HG03108 (cell line): Measurements from ENCODE around the gene GALK1.

Source experiments
- ATAC-seq: cut with Tn5 transposase; IDR thresholded peaks from one replicate; pipeline ENCODE4 v1.9.1; 2021; ENCODE audit warnings: moderate library complexity; ENCODE audit not compliant: unreplicated experiment

Gene GALK1

DNA sequence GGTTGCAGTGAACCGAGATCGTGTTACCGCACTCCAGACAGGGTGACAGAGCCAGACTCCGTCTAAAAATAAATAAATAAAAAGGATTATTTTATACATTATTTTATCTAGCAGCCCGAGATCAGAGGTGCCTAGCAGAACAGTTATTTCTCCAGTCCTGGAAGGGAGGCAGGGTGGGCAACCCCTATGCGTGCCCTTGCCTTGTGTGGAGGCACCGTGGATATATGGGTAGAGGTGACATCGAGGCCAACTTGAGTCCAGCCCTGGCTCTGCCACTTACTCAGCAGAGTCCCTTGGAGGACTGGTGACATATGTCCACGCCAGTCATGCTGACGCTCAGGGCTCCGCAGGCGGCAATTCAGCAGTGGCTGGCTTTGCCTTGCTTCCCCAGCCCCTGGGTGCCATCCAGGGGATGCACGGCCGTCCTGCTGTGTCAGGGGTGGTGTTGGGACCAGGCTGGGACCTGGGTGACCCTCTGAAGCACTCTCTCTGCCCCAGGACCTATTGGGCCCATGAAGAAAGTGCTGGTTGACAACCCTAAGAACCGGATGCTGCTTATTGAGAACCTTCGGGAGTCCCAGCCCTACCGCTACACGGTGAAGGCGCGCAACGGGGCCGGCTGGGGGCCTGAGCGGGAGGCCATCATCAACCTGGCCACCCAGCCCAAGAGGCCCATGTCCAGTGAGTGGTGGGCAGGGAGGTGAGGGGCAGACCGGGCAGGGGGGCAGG lies 13.2 kb downstream of the GALK1 start:
- no peak for ATAC-seq

DNA sequence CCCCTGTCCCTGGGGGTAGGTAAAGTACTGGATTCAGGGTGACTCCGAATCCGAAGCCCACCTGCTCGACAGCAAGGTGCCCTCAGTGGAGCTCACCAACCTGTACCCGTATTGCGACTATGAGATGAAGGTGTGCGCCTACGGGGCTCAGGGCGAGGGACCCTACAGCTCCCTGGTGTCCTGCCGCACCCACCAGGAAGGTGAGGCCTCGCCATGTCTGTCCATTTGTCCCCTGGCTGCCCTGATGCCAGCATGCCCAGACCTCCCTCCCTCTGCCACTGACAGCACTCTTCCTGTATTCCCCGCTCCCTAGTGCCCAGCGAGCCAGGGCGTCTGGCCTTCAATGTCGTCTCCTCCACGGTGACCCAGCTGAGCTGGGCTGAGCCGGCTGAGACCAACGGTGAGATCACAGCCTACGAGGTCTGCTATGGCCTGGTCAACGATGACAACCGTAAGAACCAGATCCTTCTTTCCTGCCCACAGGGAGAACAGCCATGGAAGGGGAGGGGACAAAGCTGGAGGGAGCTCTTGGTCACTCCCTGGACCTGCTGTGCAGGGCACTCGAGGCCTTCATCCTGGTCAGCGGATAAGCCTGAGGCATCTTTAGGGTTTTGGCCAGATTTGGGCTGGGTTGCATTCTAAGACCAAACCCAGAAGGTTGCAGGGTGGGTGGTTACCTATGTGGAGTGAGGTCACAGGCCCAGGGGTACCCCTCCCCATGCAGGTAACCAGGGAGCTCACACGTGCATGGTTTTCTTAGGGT lies 14.2 kb downstream of the GALK1 start:
- ATAC-seq: no peak

DNA sequence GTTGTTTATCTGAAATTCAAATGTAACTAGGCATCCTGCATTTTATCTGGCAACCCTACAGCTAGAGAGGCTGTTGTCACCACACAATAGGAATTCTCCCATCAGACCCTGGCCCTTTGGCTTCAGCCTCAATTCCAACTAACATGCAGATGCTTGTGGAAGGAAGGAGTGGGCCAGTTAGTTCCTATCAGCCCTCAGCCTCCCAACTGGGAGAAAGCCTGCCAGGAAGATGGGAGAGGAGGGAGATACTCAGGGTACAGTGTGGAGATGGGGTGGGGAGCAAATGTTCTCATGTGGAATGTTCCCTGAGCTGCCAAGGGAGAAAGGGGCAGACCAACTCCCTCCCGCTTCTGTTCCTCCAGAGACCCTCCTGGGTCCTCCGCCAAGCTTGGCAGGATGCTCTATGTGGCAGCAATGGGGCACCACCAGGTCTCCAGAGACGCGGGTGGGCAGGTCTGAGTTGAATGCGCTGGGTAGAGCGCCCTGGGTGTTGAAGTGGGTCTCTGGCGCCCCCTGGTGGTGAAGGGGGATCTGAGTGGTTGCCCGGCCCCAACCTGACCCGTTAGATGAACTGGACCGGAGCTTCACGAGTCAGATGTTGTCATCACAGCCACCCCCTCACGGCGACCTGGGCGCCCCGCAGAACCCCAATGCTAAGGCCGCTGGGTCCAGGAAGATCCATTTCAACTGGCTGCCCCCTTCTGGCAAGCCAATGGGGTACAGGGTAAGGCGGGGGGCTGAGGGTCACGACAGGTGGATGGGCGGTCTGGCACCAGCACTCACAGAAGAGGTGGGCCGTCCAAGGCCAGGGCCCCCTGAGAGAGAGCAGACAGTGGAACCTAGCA lies 15.2 kb downstream of the GALK1 start:
- no peak for ATAC-seq

DNA sequence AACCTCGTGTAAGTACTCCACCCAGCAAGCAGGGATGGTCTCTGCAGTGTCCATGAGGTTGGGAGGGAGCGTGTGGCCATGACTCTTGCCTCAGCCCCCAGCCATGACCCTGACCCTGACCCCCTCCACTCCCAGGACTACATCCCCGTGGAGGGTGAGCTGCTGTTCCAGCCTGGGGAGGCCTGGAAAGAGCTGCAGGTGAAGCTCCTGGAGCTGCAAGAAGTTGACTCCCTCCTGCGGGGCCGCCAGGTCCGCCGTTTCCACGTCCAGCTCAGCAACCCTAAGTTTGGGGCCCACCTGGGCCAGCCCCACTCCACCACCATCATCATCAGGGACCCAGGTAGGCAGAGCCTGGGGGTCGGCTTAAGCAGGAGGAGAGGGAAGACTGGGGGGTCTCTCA lies 16.3 kb downstream of the GALK1 start:
- no peak for ATAC-seq

DNA sequence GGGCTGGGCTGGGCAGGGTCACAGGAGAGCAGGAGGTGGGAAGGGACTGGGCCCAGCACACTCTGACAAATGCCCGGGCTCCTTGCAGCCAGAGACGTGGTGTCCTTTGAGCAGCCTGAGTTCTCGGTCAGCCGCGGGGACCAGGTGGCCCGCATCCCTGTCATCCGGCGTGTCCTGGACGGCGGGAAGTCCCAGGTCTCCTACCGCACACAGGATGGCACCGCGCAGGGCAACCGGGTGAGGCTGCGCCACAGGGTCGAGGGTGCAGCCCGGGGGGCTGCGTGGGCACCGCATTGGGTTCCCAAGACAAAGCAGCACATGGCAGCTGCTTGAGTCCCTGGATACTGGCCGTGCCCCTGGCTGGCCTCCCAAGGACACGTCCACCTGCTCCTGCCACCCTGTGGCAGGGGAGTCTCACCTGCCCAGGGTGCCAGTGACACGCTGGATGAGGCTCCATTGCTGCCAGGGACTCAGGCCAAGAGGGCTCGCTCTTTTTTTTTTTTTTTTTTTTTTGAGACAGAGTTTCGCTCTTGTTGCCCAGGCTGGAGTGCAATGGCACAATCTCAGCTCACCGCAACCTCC lies 21.3 kb downstream of the GALK1 start:
- ATAC-seq: no peak

DNA sequence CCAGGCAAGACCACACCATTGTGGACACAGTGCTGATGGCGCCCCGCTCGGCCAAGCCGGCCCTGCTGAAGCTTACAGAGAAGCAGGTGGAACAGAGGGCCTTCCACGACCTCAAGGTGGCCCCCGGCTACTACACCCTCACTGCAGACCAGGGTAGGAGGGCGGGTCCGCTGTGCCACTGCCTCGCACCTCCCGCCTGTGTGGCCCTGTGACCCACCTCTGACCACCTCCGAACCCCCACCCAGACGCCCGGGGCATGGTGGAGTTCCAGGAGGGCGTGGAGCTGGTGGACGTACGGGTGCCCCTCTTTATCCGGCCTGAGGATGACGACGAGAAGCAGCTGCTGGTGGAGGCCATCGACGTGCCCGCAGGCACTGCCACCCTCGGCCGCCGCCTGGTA lies 22.7 kb downstream of the GALK1 start:
- no peak for ATAC-seq

DNA sequence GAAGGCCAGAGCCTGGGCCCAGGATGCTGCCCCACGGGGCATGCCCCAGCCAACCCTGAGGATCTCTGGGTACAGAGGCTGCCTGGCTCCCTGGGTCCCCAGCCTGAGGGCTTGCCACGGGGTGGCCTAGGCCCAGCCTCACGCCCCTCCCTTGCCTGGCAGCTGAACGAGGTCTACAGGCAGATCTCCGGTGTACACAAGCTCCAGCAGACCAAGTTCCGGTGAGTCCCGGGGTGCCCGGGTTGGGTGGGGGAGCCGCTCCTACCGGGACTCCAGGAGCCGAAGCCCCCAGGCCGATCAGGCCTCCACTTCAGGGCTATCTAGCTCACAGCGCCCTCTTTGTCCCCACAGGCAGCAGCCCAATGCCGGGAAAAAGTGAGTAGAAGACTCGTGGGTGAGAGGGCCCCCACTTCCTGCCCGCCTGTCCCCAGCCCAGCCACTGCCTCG lies 24.3 kb downstream of the GALK1 start:
- ATAC-seq: no peak

DNA sequence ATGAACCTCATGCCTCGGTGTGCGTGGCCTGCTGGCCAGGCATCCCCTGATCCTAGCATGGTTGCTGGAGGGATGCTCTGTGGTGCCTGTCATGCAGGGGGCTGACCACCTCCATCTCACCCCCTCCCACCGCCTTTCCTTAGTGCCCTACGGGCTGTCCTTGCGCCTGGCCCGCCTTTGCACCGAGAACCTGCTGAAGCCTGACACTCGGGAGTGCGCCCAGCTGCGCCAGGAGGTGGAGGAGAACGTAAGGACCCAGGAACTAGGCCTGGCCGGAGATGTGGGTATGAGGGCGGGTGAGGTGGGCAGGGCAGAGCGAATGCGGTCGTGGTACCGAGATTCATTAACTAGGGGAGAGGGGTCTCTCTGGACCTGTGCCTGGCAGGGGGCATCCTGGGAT lies 24.8 kb downstream of the GALK1 start:
- ATAC-seq: no peak

DNA sequence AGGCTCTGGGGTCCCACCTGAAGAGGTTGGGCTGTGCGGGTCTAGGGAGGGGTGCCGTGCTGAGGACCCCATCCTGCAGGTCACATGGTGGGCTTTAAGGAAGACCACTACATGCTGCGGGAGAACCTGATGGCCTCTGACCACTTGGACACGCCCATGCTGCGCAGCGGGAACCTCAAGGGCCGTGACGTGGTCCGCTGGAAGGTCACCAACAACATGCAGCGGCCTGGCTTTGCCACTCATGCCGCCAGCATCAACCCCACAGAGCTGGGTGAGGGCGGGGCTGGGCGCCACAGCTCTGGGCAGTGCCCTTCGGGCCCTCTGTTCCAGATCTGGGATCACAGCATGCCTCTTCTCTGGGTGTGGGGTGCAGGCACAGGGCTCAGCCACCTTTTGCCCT lies 25.2 kb downstream of the GALK1 start:
- no peak for ATAC-seq

DNA sequence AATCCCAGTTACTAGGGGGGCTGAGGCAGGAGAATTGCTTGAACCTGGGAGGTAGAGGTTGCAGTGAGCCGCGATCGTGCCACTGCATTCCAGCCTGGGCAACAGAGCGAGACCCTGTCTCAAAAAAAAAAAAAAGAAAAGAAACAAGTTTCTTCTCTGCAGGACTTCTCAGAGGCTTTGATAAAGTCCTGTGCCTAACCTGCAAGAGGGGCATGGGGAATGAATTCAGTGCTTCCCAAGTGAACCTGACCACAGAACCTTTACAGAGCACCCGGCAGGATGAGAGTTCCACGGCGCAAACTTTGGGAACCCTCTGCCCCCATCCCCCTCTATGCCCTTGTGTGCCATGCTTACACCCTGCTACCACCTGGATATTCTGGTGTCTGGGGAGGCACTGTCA lies 25.8 kb downstream of the GALK1 start:
- no peak for ATAC-seq

DNA sequence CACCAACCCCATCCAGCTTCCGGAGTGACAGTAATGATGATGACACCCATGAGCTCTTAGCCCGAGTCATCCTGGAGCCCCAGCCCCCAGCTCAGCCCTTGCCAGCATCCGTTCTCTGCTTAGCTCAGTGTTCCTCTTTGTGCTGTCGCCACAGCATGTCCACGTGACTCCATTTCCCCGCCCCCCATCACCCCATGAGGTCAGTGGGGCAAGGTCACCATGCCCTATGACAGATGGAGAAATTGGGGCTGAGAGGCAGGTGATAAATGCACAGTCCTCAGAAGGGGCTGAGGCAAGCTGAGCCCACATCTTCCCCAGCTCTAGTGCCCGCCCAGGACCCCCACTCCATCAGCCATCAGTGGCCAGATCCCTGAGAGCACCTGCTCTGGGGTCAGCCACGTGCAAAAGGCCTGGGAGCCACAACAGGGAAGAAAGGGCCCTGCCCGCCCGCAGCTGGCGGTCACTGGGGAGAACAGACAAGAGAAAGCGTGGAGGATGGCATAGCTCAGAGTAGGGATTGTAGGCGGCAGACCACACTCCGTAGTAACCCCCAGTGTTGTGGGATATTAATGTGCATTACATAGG lies 26.7 kb downstream of the GALK1 start:
- ATAC-seq: no peak

DNA sequence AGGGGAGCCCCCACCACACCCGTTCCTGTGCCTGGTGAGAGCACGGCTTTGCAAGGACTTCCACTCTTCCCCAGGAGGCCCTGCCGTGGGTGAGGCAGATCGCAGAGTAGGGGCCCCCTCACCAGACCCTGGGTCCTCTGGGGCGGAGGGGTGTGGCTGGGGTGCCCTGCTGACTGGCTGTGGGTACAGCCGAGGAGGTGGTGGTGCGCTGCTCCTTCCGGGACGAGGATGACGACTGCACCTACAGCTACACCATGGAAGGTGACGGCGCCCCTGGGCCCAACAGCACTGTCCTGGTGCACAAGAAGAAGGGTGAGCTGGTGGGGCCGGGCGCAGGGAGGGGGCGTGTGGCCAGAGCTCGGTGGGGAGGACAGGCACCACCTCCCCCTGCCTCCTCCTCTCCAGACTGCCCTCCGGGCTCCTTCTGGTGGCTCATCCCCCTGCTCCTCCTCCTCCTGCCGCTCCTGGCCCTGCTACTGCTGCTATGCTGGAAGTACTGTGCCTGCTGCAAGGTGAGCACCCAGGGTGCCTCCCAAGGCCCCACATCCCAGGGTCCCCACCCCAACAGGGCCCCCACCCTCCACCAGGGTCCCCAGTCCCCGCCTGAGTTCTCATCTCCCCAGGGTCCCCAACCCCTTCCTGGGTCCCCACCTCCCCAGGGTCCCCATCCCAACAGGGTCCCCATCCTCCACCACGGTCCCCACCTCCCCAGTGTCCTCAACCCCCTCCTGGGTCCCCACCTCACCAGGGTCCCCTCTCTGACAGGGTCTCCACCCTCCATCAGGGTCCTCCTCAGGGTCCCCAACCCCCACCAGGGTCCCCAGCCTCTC lies 27.6 kb downstream of the GALK1 start:
- no peak for ATAC-seq

DNA sequence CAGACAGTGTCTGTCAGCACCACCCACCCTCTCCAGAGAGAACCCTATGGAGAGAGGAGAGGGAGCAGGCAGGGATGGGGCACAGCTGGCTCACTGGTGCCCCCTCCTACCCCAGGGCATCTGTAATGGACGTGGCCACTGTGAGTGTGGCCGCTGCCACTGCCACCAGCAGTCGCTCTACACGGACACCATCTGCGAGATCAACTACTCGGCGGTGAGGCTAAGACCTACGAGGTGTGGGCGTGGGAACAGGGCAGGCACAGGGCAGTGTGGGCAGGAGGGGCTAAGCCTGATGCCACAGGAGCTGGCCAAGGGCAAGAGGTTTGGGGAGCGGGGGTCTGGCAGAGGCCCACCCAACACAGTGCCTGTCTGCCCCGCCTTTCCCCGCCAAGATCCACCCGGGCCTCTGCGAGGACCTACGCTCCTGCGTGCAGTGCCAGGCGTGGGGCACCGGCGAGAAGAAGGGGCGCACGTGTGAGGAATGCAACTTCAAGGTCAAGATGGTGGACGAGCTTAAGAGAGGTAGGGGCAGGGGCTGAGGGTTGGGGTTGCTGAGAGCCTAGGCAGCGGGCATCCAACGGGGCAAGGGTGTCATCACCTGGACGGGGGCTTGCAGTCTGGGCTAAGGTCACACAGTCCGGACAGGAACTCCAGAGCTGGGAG lies 28.7 kb downstream of the GALK1 start:
- no peak for ATAC-seq

DNA sequence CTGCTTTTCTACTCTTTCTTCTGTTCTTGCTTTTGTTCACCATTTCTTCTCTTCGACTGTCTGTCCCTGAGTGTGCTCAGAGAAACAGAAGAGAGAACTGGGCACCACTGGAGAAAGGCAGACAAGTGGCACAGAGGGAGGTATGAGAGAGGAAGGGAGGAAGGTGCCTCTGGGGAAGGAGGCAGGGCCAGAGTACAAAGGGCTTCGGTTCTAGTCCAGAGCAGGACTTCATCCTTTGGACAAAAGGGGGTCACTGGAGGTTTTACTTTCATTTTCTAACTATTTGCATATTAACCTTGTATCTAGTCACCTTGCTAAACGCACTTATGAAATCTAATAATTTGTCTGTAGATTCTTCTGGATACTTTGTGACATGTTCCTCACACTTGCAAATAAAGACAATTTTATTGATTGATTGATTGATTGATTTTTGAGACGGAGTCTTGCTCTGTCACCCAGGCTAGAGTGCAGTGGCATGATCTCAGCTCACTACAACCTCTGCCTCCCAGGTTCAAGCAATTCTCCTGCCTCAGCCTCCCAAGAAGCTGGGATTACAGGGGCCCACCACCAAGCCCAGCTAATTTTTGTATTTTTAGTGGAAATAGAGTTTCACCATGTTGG lies 30.2 kb downstream of the GALK1 start:
- no peak for ATAC-seq

DNA sequence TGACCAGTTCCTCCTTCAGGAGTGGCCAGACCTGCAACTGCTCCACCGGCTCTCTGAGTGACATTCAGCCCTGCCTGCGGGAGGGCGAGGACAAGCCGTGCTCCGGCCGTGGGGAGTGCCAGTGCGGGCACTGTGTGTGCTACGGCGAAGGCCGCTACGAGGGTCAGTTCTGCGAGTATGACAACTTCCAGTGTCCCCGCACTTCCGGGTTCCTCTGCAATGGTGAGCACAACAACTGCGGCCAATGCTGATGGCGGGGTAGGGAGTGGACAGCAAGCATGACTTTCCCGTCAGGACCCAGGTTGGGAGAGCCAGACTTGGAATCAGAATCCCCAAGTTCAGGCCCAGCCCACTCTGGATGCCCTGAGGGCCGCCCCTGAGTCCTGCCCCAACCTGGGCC lies 31.5 kb downstream of the GALK1 start:
- ATAC-seq: no peak

DNA sequence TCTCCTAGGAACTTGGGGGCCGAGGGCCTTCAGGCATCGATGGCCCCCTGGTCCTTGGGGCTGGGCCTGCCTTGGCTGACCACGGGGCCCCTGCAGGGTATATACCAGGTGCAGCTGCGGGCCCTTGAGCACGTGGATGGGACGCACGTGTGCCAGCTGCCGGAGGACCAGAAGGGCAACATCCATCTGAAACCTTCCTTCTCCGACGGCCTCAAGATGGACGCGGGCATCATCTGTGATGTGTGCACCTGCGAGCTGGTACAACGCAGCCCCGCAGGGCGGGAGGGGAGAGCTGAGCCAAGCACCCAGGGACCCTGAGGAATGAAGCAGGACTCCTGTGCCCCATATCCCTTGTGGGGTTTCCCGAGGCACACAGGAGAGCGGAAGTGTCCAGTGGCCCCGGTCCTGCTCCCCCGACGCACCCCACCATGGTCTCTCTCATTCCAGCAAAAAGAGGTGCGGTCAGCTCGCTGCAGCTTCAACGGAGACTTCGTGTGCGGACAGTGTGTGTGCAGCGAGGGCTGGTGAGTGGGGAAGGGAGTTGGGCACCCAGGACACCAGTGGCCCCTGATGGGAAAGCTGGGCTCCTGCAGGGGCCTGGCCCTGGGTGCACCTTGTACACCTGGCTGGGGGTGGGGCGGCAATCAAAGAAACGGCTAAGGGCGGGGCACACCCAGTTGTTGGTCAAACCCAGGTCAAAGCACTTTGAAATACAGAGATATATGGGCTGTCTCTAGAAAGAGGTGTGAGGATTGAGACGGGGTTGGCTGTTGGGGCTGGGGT lies 33.1 kb downstream of the GALK1 start:
- no peak for ATAC-seq

DNA sequence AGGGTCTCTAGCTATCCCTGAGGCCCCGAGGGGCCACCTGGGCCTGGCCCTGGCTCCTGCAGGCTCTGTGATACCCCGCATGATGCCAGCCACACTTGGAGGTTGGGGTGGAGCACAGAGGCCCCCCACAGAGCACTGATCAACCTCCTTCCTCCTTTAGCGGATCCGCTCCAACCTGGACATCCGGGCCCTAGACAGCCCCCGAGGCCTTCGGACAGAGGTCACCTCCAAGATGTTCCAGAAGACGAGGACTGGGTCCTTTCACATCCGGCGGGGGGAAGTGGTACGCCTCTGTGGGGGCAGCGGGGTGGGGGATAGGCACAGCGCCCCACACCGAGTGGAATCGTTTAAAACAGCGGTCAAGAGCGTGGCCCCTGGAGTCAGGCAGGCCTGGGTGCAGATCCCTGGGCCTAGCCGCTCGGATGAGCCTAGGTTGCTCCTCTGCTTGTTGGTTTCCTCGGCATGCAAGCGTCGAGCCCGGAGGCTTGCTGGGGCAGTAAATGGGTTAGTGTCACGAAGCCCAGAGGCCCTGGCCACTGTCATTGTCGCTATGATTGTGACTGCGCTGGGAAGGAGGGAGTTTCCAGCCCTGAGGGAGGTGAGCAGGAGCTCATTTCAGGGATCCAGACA lies 33.8 kb downstream of the GALK1 start:
- no peak for ATAC-seq

DNA sequence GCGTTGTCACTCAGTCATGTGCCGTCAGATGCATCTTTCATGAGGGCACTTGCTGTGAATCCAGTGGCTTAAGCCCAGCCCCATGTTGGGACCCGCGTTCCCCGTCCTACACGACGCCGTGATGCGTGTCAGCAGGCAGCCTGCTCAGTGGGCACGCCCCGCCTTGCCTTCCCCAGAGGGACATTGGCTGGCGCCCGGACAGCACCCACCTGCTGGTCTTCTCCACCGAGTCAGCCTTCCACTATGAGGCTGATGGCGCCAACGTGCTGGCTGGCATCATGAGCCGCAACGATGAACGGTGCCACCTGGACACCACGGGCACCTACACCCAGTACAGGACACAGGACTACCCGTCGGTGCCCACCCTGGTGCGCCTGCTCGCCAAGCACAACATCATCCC lies 34.9 kb downstream of the GALK1 start:
- no peak for ATAC-seq
